ENCODE results near the gene LPCAT1.

Gene LPCAT1

GRCh38 chr5:1490376-1490775, 33.4 kb downstream of the LPCAT1 start:
- no peaks in the 10 kb centered on the region for H3K9me3 ChIP-seq (ENCODE audit: control insufficient read depth in 2 of 2, low read length in 2 of 2)
- no peak overlapping the region for H3K27ac ChIP-seq (ENCODE audit: low read length)
- no peaks in the 10 kb centered on the region for H3K4me1 ChIP-seq (ENCODE audit: control insufficient read depth, insufficient read depth, low read length)
- H3K27me3 ChIP-seq (ENCODE audit: control insufficient read depth in 1 of 2, insufficient read depth in 2 of 2, low read length in 2 of 2) = no peaks in the 10 kb centered on the region
- peaks cover 26 to 44% of the 10 kb centered on the region in 2 donors for H3K36me3 ChIP-seq (ENCODE audit: control insufficient read depth in 2 of 2, insufficient read depth in 2 of 2, low read length in 2 of 2)
- H3K9ac ChIP-seq (ENCODE audit: low read length in 2 of 2) = no peak overlapping the region
- no peak overlapping the region for H3K4me3 ChIP-seq (ENCODE audit: low read length in 2 of 2)

DNA sequence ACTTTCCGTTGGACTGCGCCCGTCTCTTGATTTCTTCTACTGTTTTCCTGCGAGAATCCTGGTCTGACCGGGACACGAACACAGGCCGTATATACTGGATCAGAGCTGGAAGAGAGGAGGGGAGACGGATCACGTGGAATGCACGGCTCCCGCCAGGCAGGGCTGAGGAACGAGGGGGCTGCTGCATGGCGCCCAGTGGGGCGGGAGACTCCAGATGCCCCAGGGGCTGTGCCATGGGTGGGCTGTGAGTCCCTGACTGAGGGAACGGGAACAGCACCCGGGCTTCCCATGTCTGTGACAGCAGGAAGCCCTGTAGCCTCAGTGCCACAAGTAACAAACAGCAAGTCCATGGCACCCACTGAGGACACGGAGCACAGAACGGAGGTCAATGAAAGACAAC, 34.0 kb downstream of the LPCAT1 start:
- Histone ChIP-seq H3K36me3 (ENCODE audit: control insufficient read depth in 2 of 2, insufficient read depth in 2 of 2, low read length in 2 of 2) (peaks cover 26 to 44% of the 10 kb centered on the region in 2 donors), H3K27me3 (ENCODE audit: control insufficient read depth in 1 of 2, insufficient read depth in 2 of 2, low read length in 2 of 2) (no peaks in the 10 kb centered on the region), H3K9ac (ENCODE audit: low read length in 2 of 2) (no peak overlapping the region), H3K9me3 (ENCODE audit: control insufficient read depth in 2 of 2, low read length in 2 of 2) (no peaks in the 10 kb centered on the region), H3K27ac (ENCODE audit: low read length) (no peak overlapping the region), H3K4me1 (ENCODE audit: control insufficient read depth, insufficient read depth, low read length) (no peaks in the 10 kb centered on the region), H3K4me3 (ENCODE audit: low read length in 2 of 2) (no peak overlapping the region)

DNA sequence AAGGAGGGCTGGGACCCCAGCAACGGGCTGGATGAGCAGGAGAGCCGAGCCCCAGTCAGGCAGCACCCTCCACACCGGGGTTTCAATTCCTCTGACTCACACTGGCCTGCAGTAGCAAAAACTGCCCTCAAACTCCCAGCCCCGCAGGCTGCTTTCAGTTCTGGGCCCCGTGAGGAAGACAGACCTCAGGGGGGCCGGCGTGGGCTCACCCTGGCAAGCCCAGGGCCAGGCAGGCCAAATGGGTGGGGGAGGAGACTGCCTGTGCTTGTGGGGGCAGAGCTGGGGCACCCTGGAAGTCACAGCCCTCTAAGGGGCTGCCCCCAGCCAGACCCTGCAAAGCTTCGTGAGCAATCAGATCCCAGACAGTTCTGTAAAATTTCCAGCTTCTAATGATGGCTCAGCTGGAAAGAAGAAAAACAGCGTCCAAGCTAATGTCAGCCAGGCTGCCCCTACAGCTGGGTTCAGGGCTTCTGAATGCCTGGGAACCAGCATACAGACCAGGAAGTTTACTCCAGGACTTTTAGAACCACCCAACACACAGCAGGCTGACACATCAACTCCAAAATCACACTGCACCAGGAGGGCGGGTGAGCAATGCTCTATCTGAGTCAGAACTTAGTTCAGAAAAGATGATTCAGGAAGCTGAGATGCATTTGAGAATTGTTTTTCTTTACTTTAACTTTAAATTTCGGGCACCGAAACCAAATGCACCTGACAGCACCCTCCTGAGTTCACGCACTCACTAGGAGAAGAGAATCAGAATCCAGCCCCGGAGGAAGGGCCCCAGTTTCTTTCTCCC, 34.7 kb downstream of the LPCAT1 start:
- Histone ChIP-seq H3K36me3 (ENCODE audit: control insufficient read depth in 2 of 2, insufficient read depth in 2 of 2, low read length in 2 of 2) (peaks cover 26 to 41% of the 10 kb centered on the region in 2 donors), H3K27ac (ENCODE audit: low read length) (no peak overlapping the region)

GRCh38 chr5:1487079-1487764, 36.5 kb downstream of the LPCAT1 start:
- Histone ChIP-seq H3K4me1 (ENCODE audit: control insufficient read depth, insufficient read depth, low read length) (no peaks in the 10 kb centered on the region), H3K27me3 (ENCODE audit: control insufficient read depth in 1 of 2, insufficient read depth in 2 of 2, low read length in 2 of 2) (no peaks in the 10 kb centered on the region), H3K4me3 (ENCODE audit: low read length in 2 of 2) (no peak overlapping the region), H3K9ac (ENCODE audit: low read length in 2 of 2) (no peak overlapping the region), H3K36me3 (ENCODE audit: control insufficient read depth in 2 of 2, insufficient read depth in 2 of 2, low read length in 2 of 2) (peaks cover 23 to 32% of the 10 kb centered on the region in 2 donors), H3K27ac (ENCODE audit: low read length) (no peak overlapping the region), H3K9me3 (ENCODE audit: control insufficient read depth in 2 of 2, low read length in 2 of 2) (no peaks in the 10 kb centered on the region)

More for the DNA sequence above, 34.7 kb downstream of the LPCAT1 start:
- H3K9me3 ChIP-seq (ENCODE audit: control insufficient read depth in 2 of 2, low read length in 2 of 2) = no peaks in the 10 kb centered on the region
- no peaks in the 10 kb centered on the region for H3K4me1 ChIP-seq (ENCODE audit: control insufficient read depth, insufficient read depth, low read length)
- no peak overlapping the region for H3K4me3 ChIP-seq (ENCODE audit: low read length in 2 of 2)
- H3K27me3 ChIP-seq (ENCODE audit: control insufficient read depth in 1 of 2, insufficient read depth in 2 of 2, low read length in 2 of 2) = no peaks in the 10 kb centered on the region
- H3K9ac ChIP-seq (ENCODE audit: low read length in 2 of 2) = no peak overlapping the region

DNA sequence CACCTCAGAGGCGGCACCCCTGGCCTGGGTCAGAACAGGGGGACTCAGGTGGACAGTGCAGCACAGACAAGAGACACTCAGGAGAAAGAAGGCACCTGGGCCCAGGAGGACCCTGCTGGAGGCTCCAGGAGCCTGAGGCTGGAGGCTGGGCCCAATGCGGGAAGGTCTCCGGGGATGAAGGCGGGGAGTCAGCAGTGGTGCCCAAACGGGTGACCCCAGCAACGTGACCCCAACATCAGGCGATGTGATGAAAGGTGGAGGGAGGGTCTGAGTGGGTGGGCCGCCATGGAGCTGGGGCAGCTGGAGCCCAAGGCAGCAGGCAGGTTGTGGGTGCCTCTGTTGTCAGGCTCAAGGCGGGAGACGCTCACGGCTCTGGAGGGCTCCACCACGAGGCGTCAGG, 37.5 kb downstream of the LPCAT1 start:
- no peaks in the 10 kb centered on the region for H3K4me1 ChIP-seq (ENCODE audit: control insufficient read depth, insufficient read depth, low read length)
- no peaks in the 10 kb centered on the region for H3K27me3 ChIP-seq (ENCODE audit: control insufficient read depth in 1 of 2, insufficient read depth in 2 of 2, low read length in 2 of 2)
- H3K36me3 ChIP-seq (ENCODE audit: control insufficient read depth in 2 of 2, insufficient read depth in 2 of 2, low read length in 2 of 2) = peaks cover 19 to 30% of the 10 kb centered on the region in 2 donors
- H3K4me3 ChIP-seq (ENCODE audit: low read length in 2 of 2) = no peak overlapping the region
- no peak overlapping the region for H3K9ac ChIP-seq (ENCODE audit: low read length in 2 of 2)
- H3K9me3 ChIP-seq (ENCODE audit: control insufficient read depth in 2 of 2, low read length in 2 of 2) = no peaks in the 10 kb centered on the region
- H3K27ac ChIP-seq (ENCODE audit: low read length) = no peak overlapping the region

- no peak overlapping the region for H3K9ac ChIP-seq (ENCODE audit: low read length in 2 of 2)
- no peaks in the 10 kb centered on the region for H3K27me3 ChIP-seq (ENCODE audit: control insufficient read depth in 1 of 2, insufficient read depth in 2 of 2, low read length in 2 of 2)
- H3K9me3 ChIP-seq (ENCODE audit: control insufficient read depth in 2 of 2, low read length in 2 of 2) = no peaks in the 10 kb centered on the region
- H3K36me3 ChIP-seq (ENCODE audit: control insufficient read depth in 2 of 2, insufficient read depth in 2 of 2, low read length in 2 of 2) = peaks cover 15 to 24% of the 10 kb centered on the region in 2 donors
- no peaks in the 10 kb centered on the region for H3K4me1 ChIP-seq (ENCODE audit: control insufficient read depth, insufficient read depth, low read length)
- H3K27ac ChIP-seq (ENCODE audit: low read length) = no peak overlapping the region
- no peak overlapping the region for H3K4me3 ChIP-seq (ENCODE audit: low read length in 2 of 2)
These were observed 38.1 kb downstream of the LPCAT1 start for GRCh38 chr5:1485579-1486118.

DNA sequence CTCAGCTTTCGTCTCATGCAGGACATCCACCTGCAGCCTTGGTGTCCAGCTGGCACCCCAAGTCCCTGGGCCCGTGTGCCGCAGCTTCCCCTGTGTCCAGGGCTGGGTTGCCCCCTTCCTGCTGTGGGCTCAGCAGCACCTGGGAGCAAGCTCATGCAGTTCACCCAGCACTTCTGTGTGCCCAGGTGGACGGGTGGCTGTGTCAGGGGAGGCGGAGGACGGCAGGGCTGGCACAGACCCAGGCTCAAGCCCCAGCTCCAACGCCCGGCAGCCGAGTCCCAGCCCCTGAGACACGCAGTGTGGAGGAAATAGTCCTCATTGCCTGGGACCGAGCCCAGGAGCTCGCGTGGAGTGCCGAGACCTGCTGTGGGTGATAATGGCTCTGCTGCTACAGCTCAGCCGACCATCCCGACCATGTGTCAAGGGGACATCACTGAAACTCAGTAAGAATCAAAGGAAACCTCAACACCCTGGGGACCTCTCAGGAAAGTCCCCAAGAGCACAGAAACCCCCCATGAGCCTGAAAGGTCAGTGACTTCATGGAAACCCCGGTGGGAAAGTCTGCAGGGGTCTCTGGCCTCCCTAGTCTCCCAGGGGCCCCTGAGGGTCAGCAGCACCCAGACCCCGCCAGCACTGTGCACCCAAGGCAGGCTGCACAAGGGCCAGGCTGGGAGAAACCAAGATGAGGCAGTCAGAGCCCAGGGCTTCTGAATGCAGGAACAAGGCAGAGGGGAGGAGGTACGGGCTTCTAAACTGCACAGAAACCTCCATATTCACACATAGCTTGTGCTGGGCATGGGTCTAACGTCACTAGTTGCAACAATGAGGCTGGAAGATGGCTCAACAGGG, 38.8 kb downstream of the LPCAT1 start:
- Histone ChIP-seq H3K4me1 (ENCODE audit: control insufficient read depth, insufficient read depth, low read length) (no peaks in the 10 kb centered on the region), H3K27me3 (ENCODE audit: control insufficient read depth in 1 of 2, insufficient read depth in 2 of 2, low read length in 2 of 2) (no peaks in the 10 kb centered on the region), H3K9me3 (ENCODE audit: control insufficient read depth in 2 of 2, low read length in 2 of 2) (no peaks in the 10 kb centered on the region), H3K9ac (ENCODE audit: low read length in 2 of 2) (no peak overlapping the region), H3K4me3 (ENCODE audit: low read length in 2 of 2) (no peak overlapping the region), H3K27ac (ENCODE audit: low read length) (no peak overlapping the region), H3K36me3 (ENCODE audit: control insufficient read depth in 2 of 2, insufficient read depth in 2 of 2, low read length in 2 of 2) (peaks cover 15 to 24% of the 10 kb centered on the region in 2 donors)

DNA sequence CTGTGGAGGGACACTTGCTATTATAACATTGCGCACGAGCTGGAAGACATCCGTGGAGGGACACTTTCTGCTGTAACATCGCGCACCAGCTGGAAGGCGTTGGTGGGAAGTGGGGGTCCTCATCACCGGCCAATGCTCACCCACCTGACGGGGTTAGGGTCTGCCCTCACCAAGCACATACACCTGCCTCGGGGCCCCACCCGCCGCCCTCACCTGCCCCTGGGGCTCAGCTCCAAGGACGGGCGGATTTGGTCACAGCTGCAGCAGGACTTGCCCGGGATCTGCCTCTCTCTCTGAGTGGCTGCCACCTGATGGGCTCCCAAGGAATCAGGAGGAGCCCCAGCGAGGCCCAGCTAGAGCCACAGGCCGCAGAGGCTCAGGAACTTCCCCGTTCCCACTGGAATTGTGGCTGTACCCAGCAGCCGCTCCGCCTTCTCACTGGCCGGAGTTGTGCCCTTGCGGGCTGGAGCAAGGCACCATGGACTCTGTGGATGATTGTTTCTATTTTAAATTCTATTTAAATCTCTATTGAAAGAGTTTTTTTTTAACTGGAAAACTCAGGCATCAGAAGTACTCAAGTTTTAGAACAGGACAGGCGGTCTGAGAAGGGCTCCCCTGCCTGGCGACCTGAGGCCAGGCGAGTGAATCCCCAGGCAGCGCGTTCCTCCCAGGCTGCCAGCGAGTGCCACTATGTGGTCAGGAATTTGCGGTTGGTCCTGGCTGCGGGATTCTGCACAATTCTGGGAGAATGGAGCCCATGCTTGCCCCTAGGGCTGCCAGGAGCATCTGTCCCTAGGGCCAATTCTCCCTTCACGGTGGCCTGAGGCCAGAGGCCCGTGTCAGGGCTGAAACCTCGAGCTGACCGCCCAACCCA, 39.7 kb downstream of the LPCAT1 start:
- Histone ChIP-seq H3K36me3 (ENCODE audit: control insufficient read depth in 2 of 2, insufficient read depth in 2 of 2, low read length in 2 of 2) (peaks cover 16 to 22% of the 10 kb centered on the region in 2 donors), H3K9me3 (ENCODE audit: control insufficient read depth in 2 of 2, low read length in 2 of 2) (no peaks in the 10 kb centered on the region)

GRCh38 chr5:1483064-1483463, 40.7 kb downstream of the LPCAT1 start:
- no peak overlapping the region for H3K4me3 ChIP-seq (ENCODE audit: low read length in 2 of 2)
- no peaks in the 10 kb centered on the region for H3K27me3 ChIP-seq (ENCODE audit: control insufficient read depth in 1 of 2, insufficient read depth in 2 of 2, low read length in 2 of 2)
- no peaks in the 10 kb centered on the region for H3K4me1 ChIP-seq (ENCODE audit: control insufficient read depth, insufficient read depth, low read length)
- no peaks in the 10 kb centered on the region for H3K9me3 ChIP-seq (ENCODE audit: control insufficient read depth in 2 of 2, low read length in 2 of 2)
- peaks cover 20 to 24% of the 10 kb centered on the region in 2 donors for H3K36me3 ChIP-seq (ENCODE audit: control insufficient read depth in 2 of 2, insufficient read depth in 2 of 2, low read length in 2 of 2)
- H3K9ac ChIP-seq (ENCODE audit: low read length in 2 of 2) = no peak overlapping the region
- H3K27ac ChIP-seq (ENCODE audit: low read length) = no peak overlapping the region

More for the DNA sequence above, 39.7 kb downstream of the LPCAT1 start:
- no peaks in the 10 kb centered on the region for H3K27me3 ChIP-seq (ENCODE audit: control insufficient read depth in 1 of 2, insufficient read depth in 2 of 2, low read length in 2 of 2)
- no peak overlapping the region for H3K27ac ChIP-seq (ENCODE audit: low read length)
- no peak overlapping the region for H3K4me3 ChIP-seq (ENCODE audit: low read length in 2 of 2)
- H3K4me1 ChIP-seq (ENCODE audit: control insufficient read depth, insufficient read depth, low read length) = no peaks in the 10 kb centered on the region
- H3K9ac ChIP-seq (ENCODE audit: low read length in 2 of 2) = no peak overlapping the region

GRCh38 chr5:1481959-1482331, 41.8 kb downstream of the LPCAT1 start:
- Histone ChIP-seq H3K4me1 (ENCODE audit: control insufficient read depth, insufficient read depth, low read length) (no peaks in the 10 kb centered on the region), H3K27me3 (ENCODE audit: control insufficient read depth in 1 of 2, insufficient read depth in 2 of 2, low read length in 2 of 2) (no peaks in the 10 kb centered on the region), H3K9ac (ENCODE audit: low read length in 2 of 2) (no peak overlapping the region), H3K4me3 (ENCODE audit: low read length in 2 of 2) (no peak overlapping the region), H3K36me3 (ENCODE audit: control insufficient read depth in 2 of 2, insufficient read depth in 2 of 2, low read length in 2 of 2) (peaks cover 12 to 18% of the 10 kb centered on the region in 2 donors), H3K27ac (ENCODE audit: low read length) (no peak overlapping the region), H3K9me3 (ENCODE audit: control insufficient read depth in 2 of 2, low read length in 2 of 2) (no peaks in the 10 kb centered on the region)

Data from stomach smooth muscle (tissue), 2 donors.